ENCODE results near the gene DMXL1.
"Not testable (repeated sequence)": the region's sequence is repeated elsewhere in the genome, so short reads cannot be mapped to it uniquely, and the experiment has no call there.

Gene DMXL1

DNA sequence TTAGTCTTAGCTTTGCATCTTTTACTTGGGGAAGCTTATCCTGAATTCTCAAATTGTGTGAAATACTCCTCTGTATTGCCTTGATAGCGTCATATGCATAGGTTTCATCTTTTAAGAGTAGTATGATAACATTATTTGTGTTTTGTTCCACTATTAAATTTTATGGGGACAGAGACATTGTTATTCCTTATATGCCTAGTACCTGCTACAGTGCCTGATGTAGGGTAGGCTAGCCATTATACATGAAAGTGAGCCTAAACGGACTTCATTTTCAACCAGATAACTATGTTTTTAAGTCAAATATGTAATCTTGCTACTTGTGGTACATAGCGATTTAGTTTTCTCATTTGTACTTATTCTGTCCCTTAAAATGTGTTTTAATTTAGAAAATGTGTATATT, 105.9 kb downstream of the DMXL1 start:
- Histone ChIP-seq H3K4me3 (ENCODE audit: severe bottlenecking) (no peak overlapping the region), H3K27me3 (ENCODE audit: insufficient read depth, poor library complexity, severe bottlenecking) (no peaks in the 10 kb centered on the region), H3K9me3 (ENCODE audit: severe bottlenecking) (no peaks in the 10 kb centered on the region), H3K4me1 (ENCODE audit: insufficient read depth, poor library complexity, severe bottlenecking) (peaks cover 8% of the 10 kb centered on the region), H3K36me3 (ENCODE audit: low read depth) (peaks cover 24% of the 10 kb centered on the region), H3K27ac (ENCODE audit: poor library complexity, severe bottlenecking) (no peak overlapping the region)
- no peak for DNase-seq (ENCODE audit: low spot score)
- TF ChIP-seq, protein P1, sequence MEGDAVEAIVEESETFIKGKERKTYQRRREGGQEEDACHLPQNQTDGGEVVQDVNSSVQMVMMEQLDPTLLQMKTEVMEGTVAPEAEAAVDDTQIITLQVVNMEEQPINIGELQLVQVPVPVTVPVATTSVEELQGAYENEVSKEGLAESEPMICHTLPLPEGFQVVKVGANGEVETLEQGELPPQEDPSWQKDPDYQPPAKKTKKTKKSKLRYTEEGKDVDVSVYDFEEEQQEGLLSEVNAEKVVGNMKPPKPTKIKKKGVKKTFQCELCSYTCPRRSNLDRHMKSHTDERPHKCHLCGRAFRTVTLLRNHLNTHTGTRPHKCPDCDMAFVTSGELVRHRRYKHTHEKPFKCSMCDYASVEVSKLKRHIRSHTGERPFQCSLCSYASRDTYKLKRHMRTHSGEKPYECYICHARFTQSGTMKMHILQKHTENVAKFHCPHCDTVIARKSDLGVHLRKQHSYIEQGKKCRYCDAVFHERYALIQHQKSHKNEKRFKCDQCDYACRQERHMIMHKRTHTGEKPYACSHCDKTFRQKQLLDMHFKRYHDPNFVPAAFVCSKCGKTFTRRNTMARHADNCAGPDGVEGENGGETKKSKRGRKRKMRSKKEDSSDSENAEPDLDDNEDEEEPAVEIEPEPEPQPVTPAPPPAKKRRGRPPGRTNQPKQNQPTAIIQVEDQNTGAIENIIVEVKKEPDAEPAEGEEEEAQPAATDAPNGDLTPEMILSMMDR (IDR thresholded peaks at IDR 0.05; ENCODE audit: poor library complexity, severe bottlenecking), result no peak
- ATAC-seq (ENCODE audit: low read depth), result no peak

DNA sequence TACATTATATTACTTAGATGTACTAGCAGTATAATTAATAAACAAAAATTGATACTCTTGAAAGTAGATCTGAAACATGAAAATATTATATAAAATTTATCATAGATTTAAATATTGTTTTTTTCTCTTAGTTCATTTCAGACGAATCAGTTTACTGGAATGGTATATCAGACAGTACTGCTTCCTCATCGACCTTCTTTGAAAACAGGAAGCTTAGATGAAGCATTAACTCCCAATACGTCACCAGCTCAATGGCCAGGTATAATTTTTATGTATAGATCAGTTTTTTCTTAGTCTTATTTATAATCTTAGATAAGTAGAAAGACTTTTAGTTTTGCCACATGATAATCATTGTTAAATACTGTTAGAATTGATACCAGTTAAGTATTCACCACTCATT, 106.3 kb downstream of the DMXL1 start:
- Histone ChIP-seq H3K4me1 (ENCODE audit: insufficient read depth, poor library complexity, severe bottlenecking) (peaks cover 8% of the 10 kb centered on the region), H3K4me3 (ENCODE audit: severe bottlenecking) (no peak overlapping the region), H3K27ac (ENCODE audit: poor library complexity, severe bottlenecking) (no peak overlapping the region), H3K36me3 (ENCODE audit: low read depth) (peaks cover 24% of the 10 kb centered on the region), H3K9me3 (ENCODE audit: severe bottlenecking) (no peaks in the 10 kb centered on the region), H3K27me3 (ENCODE audit: insufficient read depth, poor library complexity, severe bottlenecking) (no peaks in the 10 kb centered on the region)
- ATAC-seq (ENCODE audit: low read depth) (no peak), DNase-seq (ENCODE audit: low spot score) (no peak)
- TF ChIP-seq, protein P1 (IDR thresholded peaks at IDR 0.05; ENCODE audit: poor library complexity, severe bottlenecking), result no peak

GRCh38 chr5:119178435-119178834, 107.5 kb downstream of the DMXL1 start:
- DNase-seq (ENCODE audit: low spot score), result no peak
- Histone ChIP-seq H3K9me3 (ENCODE audit: severe bottlenecking) (no peaks in the 10 kb centered on the region), H3K27me3 (ENCODE audit: insufficient read depth, poor library complexity, severe bottlenecking) (no peaks in the 10 kb centered on the region), H3K36me3 (ENCODE audit: low read depth) (peaks cover 24% of the 10 kb centered on the region), H3K4me3 (ENCODE audit: severe bottlenecking) (no peak overlapping the region), H3K27ac (ENCODE audit: poor library complexity, severe bottlenecking) (no peak overlapping the region), H3K4me1 (ENCODE audit: insufficient read depth, poor library complexity, severe bottlenecking) (peaks cover 8% of the 10 kb centered on the region)
- no peak for ATAC-seq (ENCODE audit: low read depth)
- TF ChIP-seq, protein P1 (IDR thresholded peaks at IDR 0.05; ENCODE audit: poor library complexity, severe bottlenecking), result no peak

DNA sequence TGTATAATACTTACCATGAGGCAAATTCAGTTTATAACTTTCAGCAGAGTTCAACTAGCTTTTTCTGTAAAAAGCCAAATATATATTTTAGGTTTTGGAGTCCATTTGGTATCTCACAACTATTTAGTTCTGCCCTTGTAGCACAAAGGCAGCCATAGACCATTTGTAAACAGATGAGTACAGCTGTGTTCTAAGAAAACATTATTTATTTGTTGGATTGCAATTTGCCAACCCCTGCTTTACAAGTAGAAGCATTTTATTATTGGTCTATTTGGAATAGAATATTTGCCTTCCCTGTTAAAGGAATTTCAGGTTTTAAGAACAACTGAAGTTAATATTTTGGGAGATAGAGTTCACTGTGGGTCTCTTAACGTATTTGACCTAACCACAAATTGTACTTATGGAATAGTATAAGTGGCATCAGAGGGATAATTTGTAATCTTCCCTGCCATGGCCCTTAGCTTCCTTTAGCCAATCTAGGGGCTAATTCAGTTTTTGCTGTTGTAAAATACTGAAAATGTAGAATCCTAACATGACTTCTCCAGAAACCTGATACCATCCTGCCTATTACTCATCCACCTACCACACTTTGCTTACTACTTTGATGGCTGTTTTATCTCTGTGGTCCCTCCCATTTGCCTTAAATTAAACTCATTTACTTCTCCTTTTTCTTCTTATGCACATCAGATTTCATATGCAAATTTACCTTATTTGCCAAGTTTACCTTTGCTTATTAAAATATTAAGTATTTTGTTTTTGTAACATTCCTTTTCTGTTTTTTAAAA, 109.2 kb downstream of the DMXL1 start:
- DNase-seq (ENCODE audit: low spot score) (no peak), ATAC-seq (ENCODE audit: low read depth) (peak; percentile 78)
- Histone ChIP-seq H3K36me3 (ENCODE audit: low read depth) (peaks cover 22% of the 10 kb centered on the region), H3K4me1 (ENCODE audit: insufficient read depth, poor library complexity, severe bottlenecking) (peaks cover 8% of the 10 kb centered on the region), H3K9me3 (ENCODE audit: severe bottlenecking) (no peaks in the 10 kb centered on the region), H3K4me3 (ENCODE audit: severe bottlenecking) (no peak overlapping the region), H3K27me3 (ENCODE audit: insufficient read depth, poor library complexity, severe bottlenecking) (no peaks in the 10 kb centered on the region), H3K27ac (ENCODE audit: poor library complexity, severe bottlenecking) (no peak overlapping the region)
- TF ChIP-seq, protein P1 (IDR thresholded peaks at IDR 0.05; ENCODE audit: poor library complexity, severe bottlenecking), result no peak

GRCh38 chr5:119185512-119185911, 114.6 kb downstream of the DMXL1 start:
- not testable (repeated sequence) for H3K9me3 ChIP-seq (ENCODE audit: severe bottlenecking); ATAC-seq (ENCODE audit: low read depth); H3K27ac ChIP-seq (ENCODE audit: poor library complexity, severe bottlenecking); H3K4me1 ChIP-seq (ENCODE audit: insufficient read depth, poor library complexity, severe bottlenecking); H3K4me3 ChIP-seq (ENCODE audit: severe bottlenecking); DNase-seq (ENCODE audit: low spot score); H3K27me3 ChIP-seq (ENCODE audit: insufficient read depth, poor library complexity, severe bottlenecking)
- peaks cover 16% of the 10 kb centered on the region; the same call in 1 of the 2 replicates for H3K36me3 ChIP-seq (ENCODE audit: low read depth)

Data from RWPE2 (cell line).